ENCODE results near the gene CORO1A. TPM values are rescaled to one million over a fixed set of nuclear protein-coding genes. Genes with fewer than 3 reads are reported as not detected.

CORO1A gene
- total RNA-seq, 5 donors from 2014 or later (not counting 1 experiment from before 2014, with no cell fraction given), result 708 to 1,286 (median 987) TPM

DNA sequence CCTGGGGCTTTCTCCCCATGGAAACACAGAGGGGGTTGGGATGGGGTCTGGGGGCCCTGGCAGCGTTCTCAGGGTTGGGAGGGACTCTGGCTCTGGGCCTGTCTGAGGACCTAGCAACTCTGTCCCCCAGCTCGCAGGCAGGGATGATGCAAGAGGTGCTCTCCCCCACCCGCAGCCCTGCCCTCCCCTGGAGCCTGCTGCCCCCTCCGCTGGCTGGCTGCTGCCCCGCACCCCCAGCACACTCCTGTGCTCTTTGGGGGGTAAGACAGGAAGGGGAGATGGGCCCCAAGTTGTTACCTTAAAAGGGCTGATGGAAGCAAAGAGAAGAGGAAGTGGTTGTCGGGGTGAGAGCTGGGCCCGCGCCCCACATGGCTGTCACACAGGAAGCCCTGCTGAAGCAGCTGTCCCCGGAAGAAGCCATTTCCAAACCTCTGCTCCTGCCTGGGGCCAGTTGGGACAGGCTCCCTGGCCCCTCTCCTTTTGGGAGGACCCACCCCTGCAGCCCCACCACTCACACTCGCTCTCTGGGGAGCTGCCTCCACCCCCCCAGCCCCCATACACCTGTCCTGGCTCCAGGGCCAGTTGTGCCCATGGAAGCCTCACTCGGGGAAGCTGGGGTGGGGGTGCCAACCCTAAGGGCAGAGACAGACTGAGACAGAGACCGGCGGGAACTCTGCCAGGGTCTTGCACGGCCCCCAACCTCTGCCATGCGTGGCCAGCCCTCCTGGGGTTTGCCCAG is 2.5 kb downstream of the CORO1A start:
- Histone ChIP-seq H3K27me3 (replicated peaks in 1 of 2; ENCODE audit: control insufficient read depth in 2 of 2, extremely low read depth in 1 of 2, insufficient read depth in 2 of 2, low read length in 1 of 2) (no peaks in the 10 kb centered on the region), H3K4me1 (ENCODE audit: control insufficient read depth in 1 of 2, extremely low read depth in 1 of 2, insufficient read depth in 2 of 2, low read length in 2 of 2) (peaks cover 24 to 51% of the 10 kb centered on the region in 2 experiments), H3K27ac (ENCODE audit: low read length) (peak overlapping the region; percentile 76), H3K9me3 (no peaks in the 10 kb centered on the region), H3K4me3 (ENCODE audit: control insufficient read depth in 1 of 2, extremely low read depth in 1 of 2, low read length in 1 of 2) (peak overlapping the region; percentile 76 to 98), H3K36me3 (ENCODE audit: control insufficient read depth in 2 of 2, extremely low read depth in 1 of 2, insufficient read depth in 1 of 2, low read length in 1 of 2) (peaks cover 12 to 44% of the 10 kb centered on the region in 2 donors)
- DNase-seq (peak; percentile 74 to 92 (median 83)), ATAC-seq (replicated peaks in 1 of 4) (peak; percentile 50 to 58 (median 53))
- POLR2A ChIA-PET, result interaction anchor here (0.5 to 0.6 kb wide), 5 partner anchors 70 to 448 kb away, joined by 3 to 6 read pairs (median 4); no protein-coding TSS in a partner anchor
- Mint-ChIP-seq H3K4me3 (peak overlapping the region; percentile 94 to 98 (median 97)), H3K4me1 (peaks cover 31 to 38% (median 36%) of the 10 kb centered on the region in 3 donors), H3K9me3 (no peaks in the 10 kb centered on the region), H3K36me3 (peaks cover 27% of the 10 kb centered on the region), H3K27ac (peak overlapping the region; percentile 93 to 99), H3K27me3 (no peaks in the 10 kb centered on the region)
- 1% methylated on average over 9 of the region's 15 CpGs for WGBS (ENCODE audit: insufficient coverage)
- CTCF ChIA-PET, result interaction anchor here in 1 of 2 donors (0.5 to 1.7 kb wide), 8 partner anchors 43 to 370 kb away, joined by 3 to 13 read pairs (median 4); partner anchors contain the start of genes PAGR1, TBC1D10B and TBX6

- ChIA-PET POLR2A (interaction anchor here (0.5 to 0.6 kb wide), 3 partner anchors 71 to 448 kb away, joined by 4 to 6 read pairs (median 5); no protein-coding TSS in a partner anchor), CTCF (interaction anchor here in 1 of 2 donors (0.5 to 1.7 kb wide), 6 partner anchors 43 to 261 kb away, joined by 3 to 13 read pairs (median 5); partner anchors contain the start of genes TBC1D10B and TBX6)
- H3K27me3 Mint-ChIP-seq, result no peaks in the 10 kb centered on the region
- ATAC-seq (replicated peaks in 1 of 4) (no peak), DNase-seq (peak in 2 of 35 experiments; percentile 6 to 21)
- WGBS (ENCODE audit: insufficient coverage), result 9% methylated on average over 7 of the region's 9 CpGs
- H3K27ac Mint-ChIP-seq, result peak overlapping the region; percentile 93 to 99
- H3K36me3 ChIP-seq (ENCODE audit: control insufficient read depth in 2 of 2, extremely low read depth in 1 of 2, insufficient read depth in 1 of 2, low read length in 1 of 2), result peaks cover 12 to 44% of the 10 kb centered on the region in 2 donors
- H3K27ac ChIP-seq (ENCODE audit: low read length), result peak overlapping the region; percentile 76
- no peaks in the 10 kb centered on the region for H3K9me3 ChIP-seq
- no peaks in the 10 kb centered on the region for H3K9me3 Mint-ChIP-seq
- peaks cover 29 to 35% (median 34%) of the 10 kb centered on the region in 3 donors for H3K4me1 Mint-ChIP-seq
- peak overlapping the region; percentile 76 to 98 for H3K4me3 ChIP-seq (ENCODE audit: control insufficient read depth in 1 of 2, extremely low read depth in 1 of 2, low read length in 1 of 2)
- peak overlapping the region; percentile 94 to 98 (median 97) for H3K4me3 Mint-ChIP-seq
- no peaks in the 10 kb centered on the region for H3K27me3 ChIP-seq (replicated peaks in 1 of 2; ENCODE audit: control insufficient read depth in 2 of 2, extremely low read depth in 1 of 2, insufficient read depth in 2 of 2, low read length in 1 of 2)
- peaks cover 24 to 50% of the 10 kb centered on the region in 2 experiments for H3K4me1 ChIP-seq (ENCODE audit: control insufficient read depth in 1 of 2, extremely low read depth in 1 of 2, insufficient read depth in 2 of 2, low read length in 2 of 2)
- H3K36me3 Mint-ChIP-seq, result peaks cover 27% of the 10 kb centered on the region
These were observed 3.0 kb downstream of the CORO1A start for GRCh38 chr16:30186444-30186781.

DNA sequence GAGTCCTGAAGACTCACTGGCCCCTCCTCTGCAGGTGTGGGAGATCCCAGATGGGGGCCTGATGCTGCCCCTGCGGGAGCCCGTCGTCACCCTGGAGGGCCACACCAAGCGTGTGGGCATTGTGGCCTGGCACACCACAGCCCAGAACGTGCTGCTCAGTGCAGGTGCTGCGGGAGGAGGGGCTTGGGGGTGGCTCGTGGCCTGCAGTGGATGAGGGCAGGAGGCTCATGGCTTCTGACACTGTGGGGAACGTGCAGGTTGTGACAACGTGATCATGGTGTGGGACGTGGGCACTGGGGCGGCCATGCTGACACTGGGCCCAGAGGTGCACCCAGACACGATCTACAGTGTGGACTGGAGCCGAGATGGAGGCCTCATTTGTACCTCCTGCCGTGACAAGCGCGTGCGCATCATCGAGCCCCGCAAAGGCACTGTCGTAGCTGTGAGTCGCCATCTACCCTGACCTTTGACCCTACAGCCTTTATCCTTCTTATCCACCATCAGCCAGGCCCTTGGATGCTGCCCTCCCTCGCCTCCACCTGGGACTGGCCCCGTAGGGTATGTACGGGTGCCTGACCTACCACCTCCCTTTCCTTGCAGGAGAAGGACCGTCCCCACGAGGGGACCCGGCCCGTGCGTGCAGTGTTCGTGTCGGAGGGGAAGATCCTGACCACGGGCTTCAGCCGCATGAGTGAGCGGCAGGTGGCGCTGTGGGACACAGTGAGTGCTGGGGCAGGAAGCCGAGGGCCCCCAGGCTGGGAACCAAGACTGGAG is 3.6 kb downstream of the CORO1A start:
- peak overlapping the region; percentile 93 to 99 for H3K27ac Mint-ChIP-seq
- H3K27ac ChIP-seq (ENCODE audit: low read length), result peak overlapping the region; percentile 76
- H3K4me1 ChIP-seq (ENCODE audit: control insufficient read depth in 1 of 2, extremely low read depth in 1 of 2, insufficient read depth in 2 of 2, low read length in 2 of 2), result peaks cover 24 to 48% of the 10 kb centered on the region in 2 experiments
- H3K36me3 Mint-ChIP-seq, result peaks cover 27% of the 10 kb centered on the region
- peak; percentile 66 to 94 (median 85) for DNase-seq
- H3K4me3 Mint-ChIP-seq, result peak overlapping the region; percentile 83 to 97 (median 94)
- peaks cover 12 to 44% of the 10 kb centered on the region in 2 donors for H3K36me3 ChIP-seq (ENCODE audit: control insufficient read depth in 2 of 2, extremely low read depth in 1 of 2, insufficient read depth in 1 of 2, low read length in 1 of 2)
- H3K27me3 Mint-ChIP-seq, result no peaks in the 10 kb centered on the region
- 3% methylated on average over 32 of the region's 36 CpGs for WGBS (ENCODE audit: insufficient coverage)
- peaks cover 27 to 34% (median 31%) of the 10 kb centered on the region in 3 donors for H3K4me1 Mint-ChIP-seq
- CTCF ChIA-PET, result interaction anchor here in 1 of 2 donors (1.1 kb wide), 1 partner anchor 184 kb away, joined by 3 read pairs; the partner anchor contains the start of gene TBC1D10B
- H3K9me3 ChIP-seq, result no peaks in the 10 kb centered on the region
- peak overlapping the region; percentile 76 to 98 for H3K4me3 ChIP-seq (ENCODE audit: control insufficient read depth in 1 of 2, extremely low read depth in 1 of 2, low read length in 1 of 2)
- H3K27me3 ChIP-seq (replicated peaks in 1 of 2; ENCODE audit: control insufficient read depth in 2 of 2, extremely low read depth in 1 of 2, insufficient read depth in 2 of 2, low read length in 1 of 2), result no peaks in the 10 kb centered on the region
- peak in 2 of 4 experiments; percentile 6 to 8 for ATAC-seq (replicated peaks in 1 of 4)
- no peaks in the 10 kb centered on the region for H3K9me3 Mint-ChIP-seq
- POLR2A ChIA-PET, result interaction anchor here in 1 of 2 donors (0.6 kb wide), 1 partner anchor 185 kb away, joined by 6 read pairs; no protein-coding TSS in a partner anchor

DNA sequence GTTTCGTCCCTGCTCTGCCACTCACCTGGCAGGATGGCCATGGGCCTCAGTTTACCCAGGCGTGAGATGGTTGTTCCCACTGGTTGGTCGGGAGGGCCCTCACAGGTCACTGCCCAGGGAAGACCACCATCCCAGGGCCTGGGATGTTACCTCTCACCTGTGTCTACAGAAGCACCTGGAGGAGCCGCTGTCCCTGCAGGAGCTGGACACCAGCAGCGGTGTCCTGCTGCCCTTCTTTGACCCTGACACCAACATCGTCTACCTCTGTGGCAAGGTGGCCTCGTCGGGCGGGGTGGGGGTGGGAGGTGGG is 4.1 kb downstream of the CORO1A start:
- Mint-ChIP-seq H3K4me3 (peak overlapping the region; percentile 83 to 97 (median 94)), H3K27me3 (no peaks in the 10 kb centered on the region), H3K36me3 (peaks cover 27% of the 10 kb centered on the region), H3K9me3 (no peaks in the 10 kb centered on the region), H3K27ac (peak overlapping the region; percentile 93 to 99), H3K4me1 (peaks cover 22 to 28% (median 26%) of the 10 kb centered on the region in 3 donors)
- peak overlapping the region; percentile 76 to 98 for H3K4me3 ChIP-seq (ENCODE audit: control insufficient read depth in 1 of 2, extremely low read depth in 1 of 2, low read length in 1 of 2)
- peaks cover 12 to 44% of the 10 kb centered on the region in 2 donors for H3K36me3 ChIP-seq (ENCODE audit: control insufficient read depth in 2 of 2, extremely low read depth in 1 of 2, insufficient read depth in 1 of 2, low read length in 1 of 2)
- ATAC-seq (replicated peaks in 1 of 4), result no peak
- CTCF ChIA-PET, result no interaction called here
- DNase-seq, result no peak
- POLR2A ChIA-PET, result interaction anchor here in 1 of 2 donors (0.5 kb wide), 1 partner anchor 190 kb away, joined by 5 read pairs; no protein-coding TSS in a partner anchor
- peaks cover 23 to 42% of the 10 kb centered on the region in 2 experiments for H3K4me1 ChIP-seq (ENCODE audit: control insufficient read depth in 1 of 2, extremely low read depth in 1 of 2, insufficient read depth in 2 of 2, low read length in 2 of 2)
- H3K27me3 ChIP-seq (replicated peaks in 1 of 2; ENCODE audit: control insufficient read depth in 2 of 2, extremely low read depth in 1 of 2, insufficient read depth in 2 of 2, low read length in 1 of 2), result no peaks in the 10 kb centered on the region
- WGBS (ENCODE audit: insufficient coverage), result 11% methylated on average over 3 of the region's 9 CpGs
- H3K9me3 ChIP-seq, result no peaks in the 10 kb centered on the region
- peak overlapping the region; percentile 76 for H3K27ac ChIP-seq (ENCODE audit: low read length)

- peak in 3 of 35 experiments; percentile 2 to 16 (median 14) for DNase-seq
- CTCF ChIA-PET, result no interaction called here
These were observed 4.7 kb downstream of the CORO1A start for GRCh38 chr16:30187971-30188561.

More at GRCh38 chr16:30187971-30188561, 4.7 kb downstream of the CORO1A start:
- no peaks in the 10 kb centered on the region for H3K9me3 ChIP-seq
- Mint-ChIP-seq H3K27me3 (no peaks in the 10 kb centered on the region), H3K36me3 (peaks cover 27% of the 10 kb centered on the region), H3K4me1 (peaks cover 21 to 27% (median 24%) of the 10 kb centered on the region in 3 donors), H3K27ac (peak overlapping the region; percentile 64 to 77), H3K4me3 (peak overlapping the region in 2 of 3 donors; percentile 24 to 94), H3K9me3 (no peaks in the 10 kb centered on the region)
- POLR2A ChIA-PET, result interaction anchor here in 1 of 2 donors (0.5 kb wide), 1 partner anchor 190 kb away, joined by 5 read pairs; no protein-coding TSS in a partner anchor
- H3K27me3 ChIP-seq (replicated peaks in 1 of 2; ENCODE audit: control insufficient read depth in 2 of 2, extremely low read depth in 1 of 2, insufficient read depth in 2 of 2, low read length in 1 of 2), result no peaks in the 10 kb centered on the region
- H3K27ac ChIP-seq (ENCODE audit: low read length), result peak overlapping the region; percentile 15
- peaks cover 12 to 44% of the 10 kb centered on the region in 2 donors for H3K36me3 ChIP-seq (ENCODE audit: control insufficient read depth in 2 of 2, extremely low read depth in 1 of 2, insufficient read depth in 1 of 2, low read length in 1 of 2)
- ATAC-seq (replicated peaks in 1 of 4), result no peak
- H3K4me1 ChIP-seq (ENCODE audit: control insufficient read depth in 1 of 2, extremely low read depth in 1 of 2, insufficient read depth in 2 of 2, low read length in 2 of 2), result peaks cover 22 to 38% of the 10 kb centered on the region in 2 experiments
- WGBS (ENCODE audit: insufficient coverage), result 71% methylated on average over 10 of the region's 23 CpGs
- peak overlapping the region in 1 of 2 donors; percentile 98 for H3K4me3 ChIP-seq (ENCODE audit: control insufficient read depth in 1 of 2, extremely low read depth in 1 of 2, low read length in 1 of 2)

All from T-cell (primary cell).